Memory B cell (primary cell): ENCODE data around the gene CA4.
A peak's percentile ranks its signal among the peaks of the same experiment; 100 is the strongest.
"Not testable (repeated sequence)": the region's sequence is repeated elsewhere in the genome, so short reads cannot be mapped to it uniquely, and the experiment has no call there.

Source experiments
- ATAC-seq: fragments of 150-1000 bp; cut with Tn5 transposase; 2 replicates; pipeline ENCODE4 v1.10.0; 2021; ENCODE audit warnings: low read depth, mild to moderate bottlenecking, moderate library complexity
- DNase-seq, 2 donors: peaks; one replicate each; pipeline ENCODE4 v3.0.0; 2022; ENCODE audit warnings: low spot score in 2 of 2
- H3K27ac Mint-ChIP-seq: one replicate; pipeline ENCODE4 v1.8.0; 2022; ENCODE audit warnings: mild to moderate bottlenecking, moderate library complexity, mixed read lengths
- H3K27me3 Mint-ChIP-seq: one replicate; pipeline ENCODE4 v1.8.0; 2022; ENCODE audit warnings: mixed read lengths
- H3K36me3 Mint-ChIP-seq: one replicate; pipeline ENCODE4 v1.8.0; 2022; ENCODE audit warnings: mild to moderate bottlenecking, mixed read lengths
- H3K4me1 Mint-ChIP-seq: one replicate; pipeline ENCODE4 v1.8.0; 2022; ENCODE audit warnings: mixed read lengths
- H3K4me3 Mint-ChIP-seq: one replicate; pipeline ENCODE4 v1.8.0; 2022; ENCODE audit warnings: mild to moderate bottlenecking, moderate library complexity, mixed read lengths
- H3K9me3 Mint-ChIP-seq: one replicate; pipeline ENCODE4 v1.8.0; 2022; ENCODE audit warnings: mixed read lengths

The CA4 gene

DNA sequence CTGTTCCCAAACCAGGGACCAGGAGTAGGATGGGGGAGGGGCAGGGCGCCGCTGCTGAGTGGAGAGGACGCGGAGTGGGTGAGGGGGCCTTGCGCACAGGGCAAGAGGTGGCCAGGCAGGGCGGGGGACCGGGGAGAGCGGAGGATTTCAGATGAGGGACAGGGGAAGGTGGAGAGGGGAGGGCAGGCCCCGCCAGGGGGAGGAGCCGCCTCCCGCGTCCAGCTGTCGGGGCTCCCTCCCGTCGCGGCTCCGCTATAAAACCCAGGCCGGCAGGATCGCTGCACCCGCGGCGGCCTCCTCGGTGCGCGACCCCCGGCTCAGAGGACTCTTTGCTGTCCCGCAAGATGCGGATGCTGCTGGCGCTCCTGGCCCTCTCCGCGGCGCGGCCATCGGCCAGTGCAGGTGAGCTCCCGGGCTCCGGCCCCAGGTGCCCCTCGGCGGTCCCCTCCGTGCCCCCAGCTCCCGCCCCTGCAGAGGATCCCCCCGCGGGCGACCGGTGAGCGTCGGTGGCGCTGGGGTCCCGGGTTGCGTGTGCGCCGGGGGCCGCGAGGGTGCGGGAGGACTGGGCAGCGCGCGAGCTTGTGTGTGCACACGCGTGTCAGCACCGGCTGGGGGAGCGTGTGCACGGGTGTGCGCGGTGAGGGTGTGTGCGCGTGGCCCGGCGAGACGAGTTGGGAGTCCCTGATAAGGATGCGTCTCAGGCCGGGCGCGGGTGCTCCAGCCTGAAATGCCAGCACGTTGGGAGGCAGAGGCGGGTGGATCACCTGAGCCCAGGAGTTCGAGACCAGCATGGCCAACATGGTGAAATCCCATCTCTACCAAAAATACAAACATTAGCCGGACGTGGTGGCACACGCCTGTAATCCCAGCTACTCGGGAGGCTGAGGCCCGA, at the start of gene CA4:
CA4 (plus strand) TSS at position 283 of the 892 bp plus-strand sequence; CDS start at position 345, 62 bp downstream.
- Mint-ChIP-seq H3K9me3 (no peaks in the 10 kb centered on the region), H3K4me1 (peaks cover 14% of the 10 kb centered on the region), H3K27me3 (peaks cover 30% of the 10 kb centered on the region), H3K36me3 (no peaks in the 10 kb centered on the region), H3K4me3 (peak within 1 kb of the TSS; percentile 59), H3K27ac (no peak within 1 kb of the TSS)
- ATAC-seq (no peak), DNase-seq (no peak)

DNA sequence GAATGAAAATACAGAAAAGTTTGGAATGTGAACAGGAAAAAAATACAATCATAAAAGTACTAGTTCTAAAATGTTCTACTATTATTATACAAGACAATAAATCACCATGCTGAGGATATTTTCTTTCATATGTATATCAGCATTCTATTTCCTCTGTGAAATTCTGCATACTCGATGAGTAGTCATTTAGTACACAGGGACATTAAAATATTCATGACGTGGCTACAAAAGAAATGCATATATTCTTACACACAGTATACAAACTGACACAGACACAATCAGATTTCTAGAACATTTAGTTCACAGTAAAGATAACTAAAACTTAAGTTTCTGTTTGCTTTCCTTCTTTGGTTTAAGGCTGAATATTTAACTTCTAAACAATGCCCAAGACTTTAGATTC, 49.2 kb upstream of the CA4 start:
- not testable (repeated sequence) for ATAC-seq, H3K36me3 Mint-ChIP-seq, H3K27ac Mint-ChIP-seq, DNase-seq, H3K9me3 Mint-ChIP-seq, H3K27me3 Mint-ChIP-seq, H3K4me3 Mint-ChIP-seq
- peaks cover 12% of the 10 kb centered on the region for H3K4me1 Mint-ChIP-seq

DNA sequence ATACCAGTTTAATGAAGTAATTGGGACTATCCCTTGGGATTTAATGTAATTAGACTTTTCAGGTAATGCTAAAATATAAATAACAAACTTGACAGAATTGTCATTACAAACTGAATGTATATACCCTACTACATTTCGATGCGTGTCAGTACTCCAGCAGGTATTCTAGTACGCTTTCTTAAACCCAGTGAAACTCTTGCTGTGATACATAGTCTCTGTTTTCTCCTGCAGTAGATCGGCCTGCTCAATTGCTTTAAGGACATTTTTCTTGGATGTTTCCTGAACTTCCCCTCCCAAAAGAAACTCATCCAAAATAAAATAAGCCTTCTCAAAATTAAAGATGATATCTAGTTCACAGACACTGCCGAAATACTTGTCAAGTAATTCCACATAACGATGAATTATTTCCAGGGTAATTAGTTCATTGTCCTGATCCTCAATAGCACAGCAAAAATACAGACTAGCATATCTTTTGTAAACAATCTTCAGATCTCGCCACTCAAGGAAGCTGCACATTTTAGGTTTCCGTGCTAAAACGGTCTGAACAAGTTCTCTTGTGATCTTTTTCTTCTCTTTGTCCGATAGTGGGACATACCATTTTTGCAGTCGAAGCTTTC, 47.6 kb upstream of the CA4 start:
- peak in 1 of 2 donors; percentile 1 for DNase-seq
- not testable (repeated sequence) for ATAC-seq, H3K9me3 Mint-ChIP-seq, H3K27me3 Mint-ChIP-seq, H3K36me3 Mint-ChIP-seq
- Mint-ChIP-seq H3K4me3 (peak overlapping the region; percentile 76), H3K27ac (peak overlapping the region; percentile 71), H3K4me1 (peaks cover 18% of the 10 kb centered on the region)

DNA sequence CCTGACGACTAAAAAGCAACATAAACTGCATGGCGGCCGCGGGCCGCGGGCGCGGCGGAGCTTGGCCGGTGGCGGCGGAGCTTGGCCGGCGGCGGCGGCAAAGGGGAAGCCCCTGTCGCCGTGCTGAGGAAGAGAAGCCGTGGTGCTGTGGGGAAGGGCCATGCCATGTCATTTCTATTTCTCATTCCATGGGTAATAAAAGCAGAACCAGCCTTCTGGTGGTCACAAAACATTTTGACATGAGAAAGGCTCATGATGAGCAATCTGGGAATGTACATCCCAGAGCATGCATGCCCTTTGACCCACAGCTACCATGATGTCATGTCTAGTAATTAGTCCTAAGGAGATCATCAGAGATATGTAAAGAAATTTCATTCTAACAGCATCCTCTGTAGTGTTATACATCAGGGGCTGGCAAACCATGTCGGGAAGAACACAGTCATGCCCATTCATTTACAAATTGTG, 47.1 kb upstream of the CA4 start:
- peak overlapping the region; percentile 71 for H3K27ac Mint-ChIP-seq
- no peaks in the 10 kb centered on the region for H3K9me3 Mint-ChIP-seq
- DNase-seq (peak; percentile 38 to 39), ATAC-seq (peak; percentile 96)
- peak overlapping the region; percentile 76 for H3K4me3 Mint-ChIP-seq
- peaks cover 18% of the 10 kb centered on the region for H3K4me1 Mint-ChIP-seq
- H3K36me3 Mint-ChIP-seq = no peaks in the 10 kb centered on the region
- H3K27me3 Mint-ChIP-seq = no peaks in the 10 kb centered on the region

DNA sequence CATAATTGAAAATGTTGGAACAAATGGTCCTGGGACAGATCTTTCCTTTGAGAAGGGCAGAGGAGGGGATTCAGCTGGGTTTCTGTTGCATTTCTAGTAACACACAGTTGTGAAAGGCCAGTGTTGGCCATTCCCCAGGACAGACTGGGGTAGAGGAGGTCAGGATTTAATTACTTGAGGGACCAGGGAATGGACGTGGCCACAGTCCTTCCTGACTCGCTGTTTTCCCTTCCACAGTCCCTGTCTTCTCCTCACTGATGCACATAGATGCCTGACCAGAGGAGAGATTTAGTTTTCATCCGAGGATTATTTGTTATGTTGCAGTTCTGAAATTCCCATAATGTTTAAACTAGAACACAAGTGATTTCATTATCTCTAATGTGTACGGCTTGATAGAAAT, 45.8 kb upstream of the CA4 start:
- DNase-seq (peak in 1 of 2 donors; percentile 8), ATAC-seq (no peak)
- H3K36me3 Mint-ChIP-seq = no peaks in the 10 kb centered on the region
- no peaks in the 10 kb centered on the region for H3K9me3 Mint-ChIP-seq
- H3K4me1 Mint-ChIP-seq = peaks cover 20% of the 10 kb centered on the region
- H3K27me3 Mint-ChIP-seq = no peaks in the 10 kb centered on the region
- H3K4me3 Mint-ChIP-seq = no peak overlapping the region
- no peak overlapping the region for H3K27ac Mint-ChIP-seq

DNA sequence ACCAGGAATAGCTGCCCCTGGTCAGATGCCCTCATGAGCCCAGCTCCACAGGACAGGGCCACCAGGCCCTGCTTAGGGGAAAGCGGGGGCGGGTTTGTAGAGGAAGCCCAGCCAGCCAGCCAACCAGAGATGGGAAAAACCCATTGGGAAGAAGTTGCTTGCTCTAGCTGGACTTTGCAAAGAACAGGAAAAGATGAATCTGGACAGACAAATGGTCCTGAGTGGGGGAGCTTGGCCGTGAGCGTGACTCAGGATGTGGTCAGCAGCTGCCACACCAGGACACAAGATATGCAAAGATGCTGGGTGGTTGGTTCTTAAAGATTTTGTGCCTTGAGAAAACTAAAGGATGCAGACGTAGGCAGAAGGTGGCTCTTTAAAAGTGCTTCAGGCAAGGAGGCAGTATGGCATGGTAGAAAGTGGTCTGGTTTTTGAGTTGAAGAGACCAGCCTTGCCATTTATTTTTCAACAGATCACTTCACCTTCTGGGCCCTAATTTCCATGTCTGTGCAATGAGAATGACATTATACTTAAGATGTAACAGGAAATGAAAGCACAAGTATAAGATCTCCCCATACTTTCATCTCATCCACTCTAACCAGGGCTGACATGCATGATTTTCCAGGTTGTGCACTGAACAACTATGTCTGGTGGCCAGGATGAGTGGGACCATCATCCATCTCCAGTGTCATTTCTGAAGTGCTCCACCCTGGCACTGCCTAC, 43.3 kb upstream of the CA4 start:
- no peaks in the 10 kb centered on the region for H3K9me3 Mint-ChIP-seq
- H3K36me3 Mint-ChIP-seq = no peaks in the 10 kb centered on the region
- peak; percentile 12 for ATAC-seq
- DNase-seq = peak in 1 of 2 donors; percentile 8
- no peak overlapping the region for H3K27ac Mint-ChIP-seq
- H3K27me3 Mint-ChIP-seq = no peaks in the 10 kb centered on the region
- H3K4me3 Mint-ChIP-seq = no peak overlapping the region
- peaks cover 20% of the 10 kb centered on the region for H3K4me1 Mint-ChIP-seq

DNA sequence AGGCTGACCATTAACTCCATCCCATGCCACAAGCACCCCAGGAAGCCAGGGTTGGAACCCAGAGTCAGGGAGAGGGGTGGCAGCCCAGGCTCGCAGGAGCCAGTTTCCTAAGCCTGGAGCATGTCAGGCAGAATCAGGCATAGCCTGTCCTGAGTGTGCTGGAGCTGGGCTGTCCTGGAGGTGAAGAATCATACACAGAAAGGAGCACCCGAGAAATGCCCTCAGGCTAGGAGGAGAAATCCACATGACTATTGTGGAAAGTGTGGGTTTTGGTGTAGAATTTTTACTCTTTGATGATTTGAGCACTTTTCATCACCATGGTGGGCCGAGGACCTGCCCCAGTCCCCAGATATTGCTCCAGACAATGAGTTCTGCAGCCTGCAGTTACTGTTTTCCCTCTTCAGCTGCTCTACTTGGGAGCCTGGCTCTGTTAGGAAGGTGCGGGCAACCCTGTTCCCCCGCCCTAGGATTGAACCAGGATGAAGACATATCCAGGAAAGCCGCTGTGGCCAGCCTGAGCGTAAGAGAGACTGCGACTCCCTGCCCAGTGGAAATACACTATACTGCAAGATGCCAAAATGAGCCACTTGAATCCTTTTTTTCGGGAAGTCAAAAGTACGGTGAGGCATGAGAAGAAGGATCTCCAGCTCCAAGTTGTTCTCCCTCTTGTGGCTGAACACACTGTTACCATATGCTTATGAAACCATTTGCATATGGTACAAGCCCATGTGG, 42.1 kb upstream of the CA4 start:
- H3K36me3 Mint-ChIP-seq = no peaks in the 10 kb centered on the region
- peaks cover 15% of the 10 kb centered on the region for H3K4me1 Mint-ChIP-seq
- no peaks in the 10 kb centered on the region for H3K27me3 Mint-ChIP-seq
- no peak overlapping the region for H3K27ac Mint-ChIP-seq
- no peak overlapping the region for H3K4me3 Mint-ChIP-seq
- ATAC-seq (no peak), DNase-seq (peak in 1 of 2 donors; percentile 5)
- no peaks in the 10 kb centered on the region for H3K9me3 Mint-ChIP-seq

DNA sequence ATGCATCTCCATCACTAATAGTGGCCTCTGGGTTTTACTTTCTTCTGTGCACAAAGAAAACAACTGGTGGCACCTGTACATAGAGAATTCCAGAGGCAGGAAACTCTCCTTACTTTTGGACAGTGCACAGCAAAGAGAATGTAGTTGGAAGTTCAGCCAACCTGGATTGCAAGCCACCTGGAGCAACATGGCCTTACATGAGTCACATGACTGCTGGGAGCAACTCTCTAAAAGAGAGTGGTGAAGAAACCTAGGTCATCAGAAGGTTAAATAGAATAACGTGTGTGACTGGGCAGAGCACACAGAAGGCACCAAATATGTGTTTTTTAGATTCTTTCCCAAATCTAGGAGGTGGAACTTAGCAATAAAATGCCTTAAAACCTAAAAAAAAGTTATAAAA, 41.5 kb upstream of the CA4 start:
- not testable (repeated sequence) for ATAC-seq, DNase-seq, H3K36me3 Mint-ChIP-seq, H3K9me3 Mint-ChIP-seq, H3K27ac Mint-ChIP-seq, H3K27me3 Mint-ChIP-seq, H3K4me3 Mint-ChIP-seq
- H3K4me1 Mint-ChIP-seq = peaks cover 14% of the 10 kb centered on the region

DNA sequence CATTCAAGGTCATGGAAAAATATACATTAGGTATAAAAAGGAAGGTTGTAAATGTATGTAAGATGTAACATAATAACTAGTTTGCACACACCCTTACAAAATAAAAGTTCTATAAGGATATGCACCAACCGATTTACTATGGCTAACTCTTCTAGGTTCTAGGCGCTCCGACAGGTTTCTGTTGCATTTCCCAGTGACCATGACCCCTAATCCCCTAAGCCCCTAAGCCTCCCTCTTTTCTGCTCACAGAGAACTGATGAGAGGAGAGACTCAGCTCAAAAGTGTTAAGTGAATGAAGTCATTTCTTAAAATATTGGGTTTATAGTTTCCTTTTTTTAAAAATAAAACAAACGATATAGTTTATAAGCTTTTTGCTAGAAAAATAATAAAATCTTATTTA, 41.1 kb upstream of the CA4 start:
- no peak for ATAC-seq
- Mint-ChIP-seq H3K4me3 (no peak overlapping the region), H3K36me3 (no peaks in the 10 kb centered on the region), H3K4me1 (peaks cover 14% of the 10 kb centered on the region), H3K27me3 (no peaks in the 10 kb centered on the region), H3K27ac (no peak overlapping the region), H3K9me3 (no peaks in the 10 kb centered on the region)
- DNase-seq = no peak

DNA sequence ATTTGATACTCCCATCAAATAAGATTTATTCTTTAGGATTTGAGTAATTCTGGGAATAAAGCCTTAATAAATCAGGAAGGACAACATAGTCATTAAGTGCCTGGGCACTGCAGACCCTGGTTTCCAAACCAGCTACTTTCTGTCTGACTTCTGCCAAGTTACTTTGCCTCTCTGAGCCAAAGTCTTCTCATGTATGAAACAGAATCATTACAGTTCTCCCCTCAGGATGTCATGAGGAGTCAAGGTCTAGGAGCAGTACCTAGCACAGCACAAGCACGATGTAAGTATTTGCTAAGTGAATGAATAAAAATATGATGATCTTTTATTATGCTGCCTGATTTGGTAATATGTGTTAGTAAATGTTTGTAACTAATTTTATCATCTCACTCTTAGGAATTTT, 40.6 kb upstream of the CA4 start:
- H3K36me3 Mint-ChIP-seq = no peaks in the 10 kb centered on the region
- no peaks in the 10 kb centered on the region for H3K9me3 Mint-ChIP-seq
- H3K27me3 Mint-ChIP-seq = no peaks in the 10 kb centered on the region
- ATAC-seq (no peak), DNase-seq (no peak)
- no peak overlapping the region for H3K27ac Mint-ChIP-seq
- H3K4me1 Mint-ChIP-seq = peaks cover 14% of the 10 kb centered on the region
- H3K4me3 Mint-ChIP-seq = no peak overlapping the region

DNA sequence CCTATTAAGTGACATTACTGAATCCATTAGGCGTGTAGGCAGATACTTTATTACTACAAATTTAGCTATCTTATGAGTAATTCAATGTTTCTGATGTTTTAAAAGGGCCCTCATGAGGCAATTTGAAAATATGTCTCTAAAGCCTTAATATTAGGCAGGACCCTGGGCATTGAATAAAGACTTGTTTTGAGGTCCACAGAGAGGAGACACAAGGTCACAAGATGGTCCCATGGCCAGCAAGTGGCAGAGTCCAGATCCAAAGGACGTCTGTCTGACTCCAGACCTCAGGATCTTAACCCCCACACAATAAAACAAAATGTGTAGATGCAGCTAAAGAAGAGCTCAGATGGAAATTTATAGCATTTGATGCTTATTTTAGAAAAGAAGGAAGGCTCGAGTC, 39.2 kb upstream of the CA4 start:
- no peak overlapping the region for H3K4me3 Mint-ChIP-seq
- no peak for DNase-seq
- H3K4me1 Mint-ChIP-seq = peaks cover 14% of the 10 kb centered on the region
- no peak overlapping the region for H3K27ac Mint-ChIP-seq
- H3K36me3 Mint-ChIP-seq = no peaks in the 10 kb centered on the region
- no peaks in the 10 kb centered on the region for H3K9me3 Mint-ChIP-seq
- ATAC-seq = no peak
- no peaks in the 10 kb centered on the region for H3K27me3 Mint-ChIP-seq

DNA sequence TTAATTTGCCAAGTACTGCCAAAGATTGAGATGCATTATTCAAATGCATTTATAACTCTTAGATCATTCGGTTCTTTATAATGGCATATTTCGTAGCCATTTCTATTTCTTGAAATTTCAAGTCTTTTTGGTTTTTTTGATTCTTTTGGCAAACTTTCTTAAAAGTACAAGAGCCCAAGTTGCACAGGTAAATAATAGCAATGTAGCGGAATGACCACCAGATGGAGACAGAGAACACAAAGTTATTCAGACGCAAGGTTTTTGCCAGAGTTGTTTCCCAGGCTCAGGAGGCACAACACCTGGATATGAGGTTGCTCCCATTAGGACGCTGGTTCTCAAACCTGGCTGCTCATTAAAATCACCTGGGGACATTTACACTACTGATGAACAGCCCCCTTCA, 38.1 kb upstream of the CA4 start:
- not testable (repeated sequence) for H3K4me1 Mint-ChIP-seq, H3K36me3 Mint-ChIP-seq, DNase-seq

DNA sequence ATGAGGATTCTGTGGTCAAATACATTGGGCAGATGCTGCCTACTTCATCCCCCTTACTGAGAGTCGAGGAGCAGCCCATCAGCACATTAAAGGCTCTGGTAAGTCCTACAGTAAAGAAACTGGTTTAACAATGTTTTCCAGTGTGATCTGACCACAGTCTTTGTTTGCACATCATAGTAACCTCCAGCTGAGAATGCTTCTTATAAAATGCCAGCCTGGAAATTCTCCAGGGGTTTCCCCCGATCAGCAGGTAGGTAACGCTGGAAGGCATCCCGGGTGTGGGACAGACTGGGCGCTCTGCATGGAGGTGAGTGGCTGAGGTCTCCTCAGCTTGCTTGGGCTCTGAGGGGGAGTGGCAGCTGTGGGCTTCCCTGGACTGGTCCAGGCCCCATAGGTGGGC, 34.4 kb upstream of the CA4 start:
- not testable (repeated sequence) for H3K9me3 Mint-ChIP-seq, ATAC-seq, DNase-seq, H3K4me3 Mint-ChIP-seq, H3K36me3 Mint-ChIP-seq, H3K27me3 Mint-ChIP-seq, H3K4me1 Mint-ChIP-seq, H3K27ac Mint-ChIP-seq

More for the DNA sequence above, 38.1 kb upstream of the CA4 start:
- H3K27me3 Mint-ChIP-seq, H3K4me3 Mint-ChIP-seq, H3K9me3 Mint-ChIP-seq, H3K27ac Mint-ChIP-seq: not testable (repeated sequence)
- ATAC-seq = peak; percentile 51
